HG03280 (cell line): ENCODE data around the gene ADGRB3.

Experiments
- ATAC-seq: cut with Tn5 transposase; IDR thresholded peaks from one replicate; pipeline ENCODE4 v1.9.1; 2021; ENCODE audit warnings: mild to moderate bottlenecking, moderate library complexity; ENCODE audit not compliant: unreplicated experiment

Gene ADGRB3

DNA sequence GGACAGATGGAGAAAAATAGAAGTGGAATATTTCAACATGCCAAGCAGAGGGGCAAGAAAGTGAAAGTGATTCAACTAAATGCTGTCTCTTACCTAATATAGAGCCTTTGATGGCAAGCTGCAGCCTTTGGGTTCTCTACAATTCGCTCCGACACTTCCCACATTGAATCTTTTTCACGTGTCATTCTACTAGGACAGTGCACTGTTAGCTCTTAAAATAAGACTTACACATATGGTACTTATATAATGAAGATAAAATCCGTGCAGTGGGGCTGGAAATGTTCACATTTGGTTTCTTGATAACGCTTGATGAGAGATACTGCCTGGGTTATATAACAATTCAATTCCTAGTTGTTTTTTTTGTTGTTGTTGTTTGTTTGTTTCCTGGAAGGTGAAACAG is 659.3 kb downstream of the ADGRB3 start:
- ATAC-seq, result no peak

DNA sequence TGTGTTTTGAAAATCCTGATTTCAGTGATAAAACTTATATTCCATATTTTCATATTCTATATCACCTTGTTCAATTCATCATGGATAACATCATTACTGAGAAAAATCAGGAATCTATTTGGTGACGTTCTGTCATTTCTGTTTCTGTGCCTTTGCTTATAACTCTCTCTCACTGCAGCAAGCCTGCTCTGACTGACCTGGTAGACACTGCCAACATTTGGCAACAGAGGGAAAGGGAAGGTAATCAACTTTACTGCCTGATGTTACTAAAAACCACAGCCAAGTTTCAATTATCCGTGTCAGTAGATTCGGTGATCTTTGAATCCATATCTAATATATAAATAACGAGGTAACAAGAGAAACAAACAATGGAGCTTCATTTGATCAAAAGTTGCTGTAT is 659.8 kb downstream of the ADGRB3 start:
- ATAC-seq, result no peak

DNA sequence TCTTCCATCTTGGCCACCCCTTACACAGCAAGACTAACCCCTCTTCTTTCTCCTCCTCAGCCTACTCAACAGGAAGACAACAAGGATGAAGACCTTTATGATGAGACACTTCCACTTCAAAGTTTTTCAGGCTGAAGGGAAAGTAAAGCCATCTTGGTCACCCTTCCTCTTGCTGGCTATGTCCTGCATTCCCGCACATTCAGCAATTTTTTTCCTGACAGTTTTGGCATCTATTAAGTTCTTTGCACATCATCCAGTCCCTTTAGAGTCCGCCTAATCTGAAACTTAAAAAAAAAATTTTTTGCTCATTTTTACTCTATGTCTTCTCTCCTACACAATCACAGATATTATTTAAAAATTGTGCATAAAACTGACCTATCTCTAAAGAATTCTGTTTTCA is 668.3 kb downstream of the ADGRB3 start:
- ATAC-seq, result no peak

DNA sequence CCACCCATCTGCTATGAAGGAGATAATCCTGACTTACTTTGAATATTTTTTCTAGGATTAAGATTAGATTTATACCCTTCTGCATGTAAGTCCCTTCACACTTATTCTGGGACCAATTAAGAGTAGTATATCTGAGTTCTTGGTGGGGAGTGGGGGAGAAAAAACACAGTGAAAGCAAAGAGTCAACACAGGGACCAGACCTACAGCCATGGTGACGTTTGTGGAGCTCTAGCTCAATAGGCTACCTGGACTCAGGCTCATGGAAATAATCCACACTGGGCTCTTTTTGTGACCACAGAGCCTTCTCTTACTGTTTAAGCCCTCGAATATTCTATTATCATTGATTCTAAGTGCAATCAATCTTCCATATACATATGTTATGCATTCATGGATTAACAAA is 670.4 kb downstream of the ADGRB3 start:
- no peak for ATAC-seq

DNA sequence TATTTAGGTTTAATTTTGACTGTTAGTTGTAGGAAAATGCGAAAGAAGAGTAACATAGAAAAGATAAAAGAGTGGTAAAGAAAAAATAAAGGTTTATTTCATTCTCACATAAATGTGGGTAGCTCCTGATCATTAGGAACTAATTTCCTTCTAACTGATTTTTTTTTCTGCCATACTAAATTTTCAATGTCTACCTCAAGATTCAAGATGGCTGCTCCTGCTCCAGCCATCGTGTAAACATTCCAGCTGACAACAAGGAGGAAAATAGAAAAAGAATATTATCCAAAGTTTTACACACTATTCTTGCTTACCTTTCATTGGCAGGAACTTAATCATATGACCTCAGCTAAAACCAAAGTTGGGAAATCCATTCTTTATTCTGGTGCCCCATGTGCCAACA is 673.5 kb downstream of the ADGRB3 start:
- no peak for ATAC-seq

DNA sequence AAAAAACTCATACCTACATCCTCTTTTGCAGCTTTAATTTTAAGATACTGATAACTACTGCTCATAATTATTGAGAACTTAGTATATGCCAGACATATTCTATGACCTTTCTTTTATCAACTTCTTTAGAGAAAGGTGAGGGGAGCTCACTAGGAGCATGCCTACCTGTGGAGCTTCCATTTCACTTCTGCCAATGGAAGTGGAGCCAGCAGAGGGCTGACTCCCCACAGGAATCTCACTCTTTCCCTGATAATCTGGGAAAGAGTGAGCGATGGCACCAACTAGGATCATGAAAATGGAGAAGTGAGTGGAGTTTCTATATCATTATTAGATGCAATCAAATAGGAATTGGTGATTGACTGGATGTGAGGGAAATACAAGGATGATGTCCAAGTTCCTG is 676.8 kb downstream of the ADGRB3 start:
- no peak for ATAC-seq

DNA sequence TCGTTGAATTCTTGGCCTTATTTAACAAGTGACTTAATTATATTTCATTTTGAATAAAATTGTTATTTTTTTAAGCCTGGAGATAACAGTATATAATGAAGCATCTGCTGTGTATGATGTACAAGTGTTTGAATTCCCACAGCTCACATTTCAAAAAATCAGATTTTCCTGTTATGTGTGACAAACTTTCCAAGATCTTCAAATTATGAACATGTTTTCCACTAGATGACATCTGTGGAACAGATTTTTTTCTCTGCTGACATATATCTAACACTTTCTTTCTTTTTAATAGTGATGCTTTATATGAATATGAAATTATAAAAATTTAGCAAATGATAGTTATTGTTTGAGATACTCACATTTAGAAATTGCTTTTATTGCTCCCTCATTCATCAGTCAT is 678.9 kb downstream of the ADGRB3 start:
- no peak for ATAC-seq

DNA sequence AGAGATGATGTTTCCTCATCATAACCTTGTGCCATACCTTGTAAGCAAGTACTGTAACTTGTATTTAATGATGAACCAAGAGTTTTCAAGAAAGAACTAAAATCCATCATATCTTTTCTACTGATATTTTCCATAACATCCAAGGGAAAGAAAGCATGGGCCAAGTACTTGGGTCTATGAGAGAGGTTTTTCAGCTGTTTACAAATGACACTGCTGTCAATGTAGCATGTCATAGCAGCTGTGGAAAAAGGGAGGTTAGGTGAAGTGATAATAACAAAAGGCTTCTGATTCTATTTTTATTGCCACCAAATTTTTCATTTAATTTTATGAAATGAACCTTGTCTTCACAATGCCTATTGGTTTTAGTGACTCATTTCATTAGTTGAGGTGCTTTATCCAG is 679.4 kb downstream of the ADGRB3 start:
- no peak for ATAC-seq

DNA sequence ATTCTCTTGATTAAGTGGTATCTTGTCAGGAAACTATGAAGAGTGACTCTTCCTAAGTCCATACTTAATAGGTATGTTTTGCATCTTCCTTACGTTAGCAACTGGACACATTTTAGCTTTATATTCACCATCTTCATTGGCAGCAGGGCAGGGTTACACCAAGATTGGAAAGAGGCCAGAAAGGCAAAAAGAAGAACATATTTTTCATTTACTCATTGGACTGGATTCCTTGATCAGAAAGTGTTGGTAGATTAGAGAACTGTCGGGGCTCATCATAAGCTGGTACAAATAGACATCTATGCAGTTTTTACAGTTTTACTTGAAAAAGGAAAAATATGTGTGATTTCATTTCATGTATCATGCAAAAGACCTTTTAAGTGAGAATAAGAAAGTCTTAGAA is 696.8 kb downstream of the ADGRB3 start:
- no peak for ATAC-seq

DNA sequence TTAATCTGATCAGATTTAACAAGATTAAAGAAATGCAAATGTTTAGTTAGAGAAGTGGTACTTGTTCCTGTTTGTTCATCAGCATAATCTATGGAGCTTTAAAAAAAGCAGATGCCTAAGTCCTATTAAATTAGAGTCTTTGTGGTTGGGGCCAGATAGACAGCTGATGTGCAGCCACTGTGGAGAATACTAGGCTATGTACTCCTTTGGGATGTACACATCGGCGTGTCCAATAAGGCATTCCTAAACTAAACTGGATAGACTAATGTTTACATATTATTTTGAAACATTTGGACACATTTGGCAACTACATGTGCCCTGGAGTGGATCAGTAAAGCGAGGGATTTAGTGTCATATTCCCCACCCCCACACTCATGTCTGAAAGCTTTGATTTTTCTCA is 702.2 kb downstream of the ADGRB3 start:
- ATAC-seq, result no peak

DNA sequence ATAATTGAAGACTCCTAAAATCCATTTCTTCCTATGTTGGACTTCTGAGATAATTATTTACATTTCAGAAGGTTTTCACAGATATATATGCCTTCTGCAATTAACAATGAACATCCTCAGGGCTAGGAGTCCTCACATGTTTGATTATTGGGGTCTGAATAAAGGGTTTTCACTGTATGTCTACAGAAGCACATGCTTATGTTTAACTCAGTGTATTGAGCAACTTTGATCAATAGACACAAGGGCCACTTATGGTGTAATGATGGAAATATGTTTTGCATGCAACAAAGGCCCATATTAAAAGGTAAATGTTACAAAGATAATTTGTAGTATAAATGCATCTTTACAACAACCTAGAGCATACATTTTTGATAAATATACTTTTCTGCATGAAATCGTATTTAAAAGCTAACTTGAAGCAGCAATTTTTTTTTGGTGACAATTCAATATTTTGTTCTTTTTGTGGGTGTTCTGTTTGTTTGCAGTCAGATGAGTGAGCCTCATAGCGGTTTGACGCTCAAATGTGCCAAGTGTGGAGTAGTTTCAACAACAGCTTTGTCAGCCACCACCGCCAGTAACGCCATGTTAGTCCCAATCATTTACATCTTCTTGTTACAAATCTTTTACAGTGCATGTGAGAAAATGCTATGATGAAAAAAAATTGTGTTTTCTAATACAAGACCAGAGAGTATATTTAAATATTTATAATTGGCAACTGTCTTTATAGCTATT is 703.5 kb downstream of the ADGRB3 start:
- no peak for ATAC-seq

DNA sequence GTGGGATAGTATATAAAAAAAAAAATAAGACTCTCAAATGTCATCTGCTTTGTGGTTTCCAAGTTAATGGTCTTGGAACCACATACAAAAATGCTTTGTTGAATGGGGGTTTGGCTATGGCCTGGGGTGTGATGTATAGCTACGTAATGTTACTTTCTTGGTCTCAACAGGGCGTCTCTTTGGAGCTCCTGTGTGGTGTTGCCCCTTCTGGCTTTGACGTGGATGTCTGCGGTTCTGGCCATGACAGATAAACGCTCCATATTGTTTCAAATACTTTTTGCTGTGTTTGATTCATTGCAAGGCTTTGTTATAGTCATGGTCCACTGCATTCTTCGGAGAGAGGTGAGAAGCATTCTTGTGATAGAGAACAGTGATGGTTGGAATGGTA is 704.1 kb downstream of the ADGRB3 start:
- no peak for ATAC-seq

DNA sequence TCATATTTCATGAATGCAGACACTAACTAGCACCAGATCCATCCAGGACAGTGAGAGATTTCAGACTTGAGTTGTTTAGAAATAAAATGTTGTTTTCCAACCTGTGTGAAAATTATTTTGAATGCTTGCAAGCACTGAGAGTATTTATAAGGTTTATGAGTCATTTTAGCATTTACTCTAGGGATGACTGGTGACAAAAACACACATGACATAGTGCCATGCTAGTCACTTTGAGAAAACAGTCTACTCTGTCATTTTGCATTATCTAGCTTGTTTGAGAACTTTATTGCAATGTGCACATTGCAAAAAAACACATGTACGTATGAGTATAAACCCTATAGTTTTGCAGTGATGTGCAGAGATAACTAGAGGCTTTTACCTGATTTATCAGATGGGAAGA is 705.1 kb downstream of the ADGRB3 start:
- ATAC-seq, result no peak

DNA sequence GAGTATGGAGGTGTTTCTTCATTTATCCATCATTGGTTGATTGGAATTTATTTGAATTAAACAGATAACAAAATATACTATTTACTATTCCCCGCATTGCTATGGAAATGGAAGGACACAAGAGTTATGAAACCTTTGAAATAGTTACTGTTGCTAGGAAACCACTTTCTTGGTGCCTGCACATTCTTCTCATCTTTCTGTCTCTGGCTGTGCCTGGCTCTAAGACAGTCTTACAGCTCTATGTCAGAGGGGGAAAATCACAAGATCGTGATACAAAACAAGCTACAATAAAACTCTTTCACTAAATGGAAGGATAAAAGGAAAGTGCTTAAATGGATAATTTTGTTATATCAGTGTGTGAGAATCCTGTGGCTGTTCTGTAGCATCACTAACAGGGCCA is 708.8 kb downstream of the ADGRB3 start:
- ATAC-seq, result no peak

DNA sequence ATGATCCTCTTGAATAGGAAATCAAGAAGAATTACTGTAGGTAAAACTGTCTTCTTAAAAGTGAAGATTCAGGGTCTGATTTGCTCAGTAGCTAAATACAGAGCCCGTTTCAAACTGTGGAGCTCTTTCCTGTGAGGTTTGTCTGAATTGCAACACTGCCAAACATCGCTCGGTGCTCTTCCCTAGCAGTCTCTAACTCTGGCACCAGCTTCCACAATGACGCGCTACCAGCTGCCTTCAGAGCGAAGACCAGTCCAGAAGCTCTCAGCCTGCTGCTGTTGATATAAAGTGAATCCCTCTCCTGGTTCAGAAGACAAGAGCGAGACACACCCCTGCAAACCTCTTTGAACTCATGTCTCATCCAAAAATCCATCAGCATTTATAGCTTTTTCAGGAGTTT is 714.7 kb downstream of the ADGRB3 start:
- no peak for ATAC-seq

DNA sequence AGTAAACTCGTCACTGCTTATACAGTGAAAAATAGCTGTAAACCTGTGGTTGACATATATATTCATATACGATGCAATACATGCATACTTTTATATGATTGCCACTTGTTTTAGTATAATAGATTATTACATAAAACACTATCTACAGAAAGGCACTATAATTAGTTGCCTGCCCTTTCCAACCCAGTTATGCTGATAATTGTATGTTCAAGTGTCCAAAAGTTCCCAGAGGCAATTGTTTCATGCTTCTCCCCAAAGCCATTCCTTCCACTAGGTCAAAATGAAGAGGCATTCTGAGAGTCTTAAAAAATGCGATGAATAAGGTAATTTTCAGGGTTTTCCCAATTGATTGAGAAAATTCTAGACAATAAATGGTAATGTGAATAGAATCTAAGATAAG is 727.1 kb downstream of the ADGRB3 start:
- no peak for ATAC-seq

DNA sequence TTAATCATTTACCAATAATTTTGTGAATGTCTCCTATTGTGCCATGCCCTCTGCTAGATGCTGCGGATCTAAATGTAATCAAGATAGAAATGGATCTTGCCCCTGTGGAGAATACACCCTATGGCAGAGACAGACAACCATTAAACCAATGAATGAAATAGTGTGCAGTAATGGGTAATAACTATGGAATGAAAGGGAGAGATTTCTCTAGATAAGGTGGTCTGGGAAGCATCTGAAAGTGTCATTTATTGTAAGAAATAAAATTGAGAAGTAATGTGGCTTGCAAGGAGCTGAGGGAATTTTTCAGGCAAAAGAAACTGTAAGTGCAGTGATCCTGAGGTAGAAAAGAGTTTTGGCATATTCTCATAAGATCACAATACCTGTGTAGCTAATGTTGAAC is 731.7 kb downstream of the ADGRB3 start:
- no peak for ATAC-seq

DNA sequence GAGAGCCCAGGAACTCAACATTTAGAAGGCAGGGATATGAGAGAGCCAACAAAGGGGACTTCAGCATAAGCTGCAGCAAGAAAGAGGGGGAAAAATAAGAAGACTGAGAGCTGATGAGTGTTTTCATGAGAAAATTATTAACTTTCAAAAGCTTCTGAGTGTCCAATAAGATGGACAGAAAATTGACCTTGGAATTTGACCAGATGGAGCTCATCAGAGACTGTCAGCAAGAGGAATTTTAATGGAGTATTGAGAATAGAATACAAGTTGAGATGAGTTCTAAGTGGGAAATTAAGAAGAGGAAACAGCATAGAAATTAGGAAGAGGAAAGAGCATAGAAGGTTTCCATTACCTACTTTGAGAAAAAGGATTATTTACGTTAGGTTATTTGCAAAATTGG is 733.5 kb downstream of the ADGRB3 start:
- no peak for ATAC-seq

DNA sequence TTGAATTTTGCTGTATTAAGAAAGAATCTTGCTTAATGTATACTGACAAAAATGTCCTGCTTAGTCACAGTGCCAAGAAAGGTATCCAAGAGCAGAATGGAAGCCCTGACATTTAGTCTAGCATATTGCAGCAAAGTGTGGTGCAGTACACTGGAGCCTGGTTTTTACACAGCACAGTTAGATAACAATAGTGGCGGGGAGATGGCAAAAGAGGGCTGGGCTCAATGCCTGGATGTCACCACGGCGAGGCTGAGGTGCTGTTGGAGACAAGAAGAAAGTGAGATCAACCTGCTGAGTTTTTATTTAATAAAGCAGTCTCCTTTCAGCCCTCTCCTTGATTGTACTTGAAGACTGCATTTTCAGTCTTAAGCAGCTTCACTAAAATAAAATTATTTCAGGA is 735.7 kb downstream of the ADGRB3 start:
- no peak for ATAC-seq

DNA sequence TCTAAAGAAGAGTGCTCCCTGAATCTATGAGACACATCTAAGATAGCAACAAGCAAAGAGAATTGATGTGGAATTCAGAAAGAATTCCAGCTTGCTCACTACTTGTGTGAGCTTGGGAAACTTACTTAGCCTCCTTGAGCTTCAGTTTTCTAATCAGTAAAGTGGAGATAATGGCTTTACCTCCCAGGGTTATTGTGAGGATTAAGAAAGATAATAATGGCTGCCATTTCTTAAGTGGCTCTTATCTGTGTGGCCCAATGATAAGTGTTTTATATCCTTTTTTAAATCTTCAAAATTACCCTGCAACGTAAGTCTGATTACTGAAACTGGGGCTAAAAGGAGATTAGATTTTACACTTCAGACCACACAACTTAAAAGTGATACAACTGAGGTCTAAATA is 743.2 kb downstream of the ADGRB3 start:
- ATAC-seq, result no peak

DNA sequence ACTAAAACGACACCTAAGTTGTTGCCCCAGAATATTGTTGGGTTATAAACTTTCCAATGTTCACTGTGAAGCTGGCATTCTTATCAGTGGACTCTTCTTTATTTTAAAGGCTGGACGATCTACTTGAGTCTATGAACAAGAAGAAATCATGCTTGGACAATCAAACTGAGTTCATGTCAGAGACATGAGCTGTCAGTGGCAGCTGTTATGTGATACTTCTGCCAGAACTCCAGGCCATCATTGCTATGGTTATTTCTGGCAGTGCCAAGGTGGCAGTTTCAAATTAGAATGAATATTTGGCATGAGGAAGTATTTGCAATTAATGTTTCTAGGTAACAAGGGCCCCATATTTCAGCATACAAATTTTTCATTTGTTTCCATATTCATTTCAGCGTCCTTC is 744.4 kb downstream of the ADGRB3 start:
- ATAC-seq, result no peak

DNA sequence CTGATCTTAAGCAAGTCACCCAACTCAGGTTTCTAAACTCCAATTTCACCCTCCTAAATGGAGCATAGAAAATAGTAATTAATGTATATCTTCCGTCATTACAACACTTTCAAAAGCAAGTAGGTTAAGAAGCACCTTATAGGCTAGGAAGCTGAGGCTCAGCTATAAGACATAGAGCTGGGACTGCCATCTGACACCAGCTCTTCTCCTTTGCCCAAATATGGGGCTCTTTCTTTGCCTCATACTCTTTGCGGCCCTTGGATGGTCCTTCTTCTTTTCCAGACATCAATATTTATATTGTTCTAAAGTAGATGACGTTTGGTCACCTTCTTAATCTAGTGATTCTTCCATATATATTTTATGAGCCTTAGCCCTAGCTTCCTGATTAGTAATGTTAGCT is 748.5 kb downstream of the ADGRB3 start:
- ATAC-seq, result no peak

DNA sequence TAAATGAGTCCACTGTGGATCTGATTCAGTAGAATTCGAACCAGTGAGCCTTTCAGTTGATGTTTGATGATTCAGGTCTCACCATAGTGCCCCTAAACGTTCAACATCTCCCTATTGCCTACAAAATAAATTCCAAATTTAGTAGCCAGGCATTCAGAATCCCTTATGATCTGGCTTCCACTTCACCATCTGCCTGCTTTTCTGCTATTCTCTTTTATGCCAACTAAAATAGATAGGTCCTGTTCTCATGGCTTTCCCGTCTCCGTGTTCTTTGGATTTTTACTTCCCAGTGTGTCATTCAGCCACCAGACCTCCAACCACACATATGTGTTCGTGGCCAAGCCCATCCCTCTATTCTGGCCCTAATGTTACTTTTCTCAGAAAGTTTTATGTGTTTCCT is 751.3 kb downstream of the ADGRB3 start:
- ATAC-seq, result no peak

DNA sequence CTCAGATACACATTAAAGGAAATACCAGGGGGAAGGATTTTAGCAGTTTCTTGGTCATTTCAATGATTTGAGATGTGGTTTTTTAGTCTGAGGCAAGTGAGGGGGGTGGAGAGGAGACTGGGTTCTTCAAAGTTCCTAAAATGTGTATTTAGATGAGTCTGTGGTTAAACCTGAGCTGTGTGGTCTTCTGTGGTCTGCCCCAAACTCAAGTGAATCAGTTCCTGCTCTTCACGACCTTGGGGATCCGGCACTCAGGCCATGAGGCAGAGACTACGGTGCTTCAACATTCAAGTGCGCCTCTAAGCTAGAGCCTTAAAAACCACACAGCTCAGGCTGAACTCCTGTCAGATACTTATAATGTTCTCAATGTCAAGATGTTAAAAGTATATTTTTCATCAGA is 755.0 kb downstream of the ADGRB3 start:
- ATAC-seq, result no peak
